ENCODE data around the gene CELF4. TPM values are rescaled to one million over a fixed set of nuclear protein-coding genes. Genes with fewer than 3 reads are reported as not detected.

The CELF4 gene
- total RNA-seq, 1 experiment from 2014 or later, result not detected

- no peak for DNase-seq (ENCODE audit: low read depth)
- in situ Hi-C loops (cut with HindIII; ENCODE audit: low pct_unique_long_range_greater_than_20kb, low sequenced_read_pairs), result no loop called here
Observed at GRCh38 chr18:37276111-37276890, 289.3 kb downstream of the CELF4 start.

DNA sequence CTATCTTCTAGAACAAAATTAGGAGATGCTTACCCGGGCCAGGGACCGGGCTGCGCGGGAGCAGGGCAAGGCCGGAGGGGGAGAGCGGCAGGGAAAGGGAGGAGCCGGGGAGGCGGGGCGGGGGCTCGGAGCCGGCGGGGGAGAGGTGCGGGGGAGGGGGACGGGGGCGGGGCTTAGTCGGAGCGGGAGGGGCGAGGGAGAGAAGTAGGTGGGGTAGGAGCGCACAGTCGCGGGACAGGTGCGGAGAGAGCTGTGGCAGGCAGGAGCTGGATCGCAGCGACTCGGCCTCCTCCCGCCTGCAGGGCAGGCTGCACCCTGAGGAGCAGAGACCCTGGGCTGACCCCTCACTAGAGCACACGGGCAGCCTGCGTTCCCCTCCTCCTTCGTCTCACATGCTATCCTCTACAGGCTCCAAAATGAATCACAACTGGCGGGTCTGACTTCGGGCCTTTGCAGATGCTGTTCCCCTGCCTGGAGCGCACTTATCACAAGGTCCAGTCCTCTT is 290.3 kb downstream of the CELF4 start:
- in situ Hi-C loops (cut with HindIII; ENCODE audit: low pct_unique_long_range_greater_than_20kb, low sequenced_read_pairs), result no loop called here
- no peak for DNase-seq (ENCODE audit: low read depth)

GRCh38 chr18:37274309-37275236 is 291.0 kb downstream of the CELF4 start:
- no peak for DNase-seq (ENCODE audit: low read depth)
- in situ Hi-C loops (cut with HindIII; ENCODE audit: low pct_unique_long_range_greater_than_20kb, low sequenced_read_pairs), result no loop called here

GRCh38 chr18:37272841-37273240 is 292.8 kb downstream of the CELF4 start:
- no peak for DNase-seq (ENCODE audit: low read depth)
- in situ Hi-C loops (cut with HindIII; ENCODE audit: low pct_unique_long_range_greater_than_20kb, low sequenced_read_pairs), result no loop called here

- in situ Hi-C loops (cut with HindIII; ENCODE audit: low pct_unique_long_range_greater_than_20kb, low sequenced_read_pairs), result no loop called here
- DNase-seq (ENCODE audit: low read depth), result no peak
Observed at GRCh38 chr18:37272226-37272625, 293.4 kb downstream of the CELF4 start.

- in situ Hi-C loops (cut with HindIII; ENCODE audit: low pct_unique_long_range_greater_than_20kb, low sequenced_read_pairs), result no loop called here
- no peak for DNase-seq (ENCODE audit: low read depth)
Observed at GRCh38 chr18:37270666-37271052, 294.9 kb downstream of the CELF4 start.

GRCh38 chr18:37270038-37270665 is 295.4 kb downstream of the CELF4 start:
- peak; percentile 38 for DNase-seq (ENCODE audit: low read depth)
- in situ Hi-C loops (cut with HindIII; ENCODE audit: low pct_unique_long_range_greater_than_20kb, low sequenced_read_pairs), result no loop called here

DNA sequence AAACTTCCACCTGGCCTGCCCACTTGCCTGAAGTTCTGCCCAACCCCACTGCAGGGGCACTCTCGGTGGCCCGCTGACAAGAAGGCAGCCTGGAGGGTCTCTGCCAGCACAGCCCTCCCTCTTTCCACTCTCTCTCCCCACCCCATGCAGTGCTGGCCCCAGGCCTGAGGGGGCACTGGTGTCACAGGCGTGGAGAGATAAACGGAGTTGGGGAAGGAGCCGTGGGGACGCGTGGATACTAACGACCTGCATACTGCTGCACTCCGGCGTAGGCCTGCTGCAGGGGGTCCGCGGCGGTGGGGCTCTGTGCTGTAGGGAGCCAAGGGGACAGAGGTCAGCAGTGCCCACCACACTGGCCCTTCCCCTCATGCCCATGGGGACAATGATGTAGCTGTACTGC is 299.3 kb downstream of the CELF4 start:
- in situ Hi-C loops (cut with HindIII; ENCODE audit: low pct_unique_long_range_greater_than_20kb, low sequenced_read_pairs), result no loop called here

GRCh38 chr18:37265382-37265781 is 300.2 kb downstream of the CELF4 start:
- DNase-seq (ENCODE audit: low read depth), result no peak
- in situ Hi-C loops (cut with HindIII; ENCODE audit: low pct_unique_long_range_greater_than_20kb, low sequenced_read_pairs), result no loop called here

More for the DNA sequence above, 299.3 kb downstream of the CELF4 start:
- no peak for DNase-seq (ENCODE audit: low read depth)

- in situ Hi-C loops (cut with HindIII; ENCODE audit: low pct_unique_long_range_greater_than_20kb, low sequenced_read_pairs), result no loop called here
Observed at GRCh38 chr18:37264956-37265355, 300.6 kb downstream of the CELF4 start.

DNA sequence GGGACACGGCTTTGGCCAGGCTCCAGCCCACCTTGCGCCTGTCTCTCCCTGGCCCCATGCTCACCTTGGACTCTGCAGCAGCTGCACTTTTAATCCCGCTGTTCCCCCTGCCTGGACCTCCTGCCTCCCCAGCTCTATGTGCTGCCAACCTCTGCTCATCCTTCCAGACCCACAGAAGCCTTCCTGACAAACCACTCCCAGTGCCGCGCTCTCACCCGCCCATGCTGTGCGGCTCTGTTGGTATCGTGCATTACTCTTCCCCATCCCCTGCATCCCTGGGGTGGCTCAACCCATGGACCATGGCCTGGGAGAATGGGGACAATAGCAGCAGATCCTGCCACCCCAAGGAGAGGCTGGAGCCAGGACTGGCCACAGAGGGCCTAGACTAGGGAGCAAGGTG is 303.6 kb downstream of the CELF4 start:
- in situ Hi-C loops (cut with HindIII; ENCODE audit: low pct_unique_long_range_greater_than_20kb, low sequenced_read_pairs), result no loop called here
- DNase-seq (ENCODE audit: low read depth), result no peak

More at GRCh38 chr18:37264956-37265355, 300.6 kb downstream of the CELF4 start:
- DNase-seq (ENCODE audit: low read depth), result no peak

DNA sequence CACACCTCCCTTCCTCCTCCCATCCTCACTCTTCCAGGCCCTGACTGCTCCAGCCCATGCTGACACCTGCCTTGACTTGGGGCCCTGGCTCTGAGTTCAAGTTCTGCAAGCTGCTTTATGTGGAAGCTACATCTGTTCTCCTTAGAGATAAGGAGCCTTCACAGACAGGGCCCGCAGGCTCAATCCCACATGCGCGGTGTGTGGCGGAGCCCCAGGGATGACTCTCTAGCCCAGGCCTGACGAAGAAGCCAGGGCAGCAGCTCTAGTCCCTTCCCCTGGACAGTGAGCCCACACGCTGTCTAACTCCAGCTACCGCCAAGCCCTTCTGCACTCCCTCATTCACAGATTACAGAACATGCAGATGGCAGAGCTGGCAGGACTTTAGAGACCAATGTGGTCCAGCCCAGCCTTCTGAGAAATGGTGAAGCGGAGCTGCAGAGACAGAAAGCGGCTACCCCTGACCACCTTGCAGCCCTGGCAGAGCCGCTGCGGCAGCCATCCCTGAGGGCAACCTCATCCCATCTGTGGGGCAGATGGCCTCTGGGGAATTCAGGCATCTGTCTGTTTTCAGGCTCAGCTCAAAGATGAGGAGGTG is 304.3 kb downstream of the CELF4 start:
- no peak for DNase-seq (ENCODE audit: low read depth)
- in situ Hi-C loops (cut with HindIII; ENCODE audit: low pct_unique_long_range_greater_than_20kb, low sequenced_read_pairs), result no loop called here

GRCh38 chr18:37260367-37261093 is 305.1 kb downstream of the CELF4 start:
- in situ Hi-C loops (cut with HindIII; ENCODE audit: low pct_unique_long_range_greater_than_20kb, low sequenced_read_pairs), result no loop called here
- DNase-seq (ENCODE audit: low read depth), result no peak

GRCh38 chr18:37259711-37260110 is 305.9 kb downstream of the CELF4 start:
- DNase-seq (ENCODE audit: low read depth), result no peak
- in situ Hi-C loops (cut with HindIII; ENCODE audit: low pct_unique_long_range_greater_than_20kb, low sequenced_read_pairs), result no loop called here

GRCh38 chr18:37258819-37259218 is 306.8 kb downstream of the CELF4 start:
- DNase-seq (ENCODE audit: low read depth), result no peak
- in situ Hi-C loops (cut with HindIII; ENCODE audit: low pct_unique_long_range_greater_than_20kb, low sequenced_read_pairs), result no loop called here

DNA sequence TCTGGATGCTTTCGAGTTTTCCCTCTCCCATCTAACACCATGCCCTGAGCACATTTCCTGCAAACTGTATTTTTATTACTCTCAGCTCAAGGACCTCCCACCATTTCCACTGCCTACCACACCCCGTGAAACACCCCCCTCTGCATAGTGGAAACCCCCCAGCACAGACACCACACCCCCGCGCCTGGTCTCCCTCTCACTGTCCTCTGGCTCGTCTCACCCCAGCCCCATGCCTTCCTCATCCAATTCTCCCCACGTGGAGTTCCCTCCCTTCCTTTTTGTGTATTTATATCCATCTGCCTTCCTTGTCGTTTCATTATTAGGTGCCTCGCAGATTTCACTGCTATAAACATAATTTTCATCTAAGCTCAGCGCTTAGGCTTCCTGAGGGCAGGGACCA is 307.5 kb downstream of the CELF4 start:
- no peak for DNase-seq (ENCODE audit: low read depth)
- in situ Hi-C loops (cut with HindIII; ENCODE audit: low pct_unique_long_range_greater_than_20kb, low sequenced_read_pairs), result no loop called here

DNA sequence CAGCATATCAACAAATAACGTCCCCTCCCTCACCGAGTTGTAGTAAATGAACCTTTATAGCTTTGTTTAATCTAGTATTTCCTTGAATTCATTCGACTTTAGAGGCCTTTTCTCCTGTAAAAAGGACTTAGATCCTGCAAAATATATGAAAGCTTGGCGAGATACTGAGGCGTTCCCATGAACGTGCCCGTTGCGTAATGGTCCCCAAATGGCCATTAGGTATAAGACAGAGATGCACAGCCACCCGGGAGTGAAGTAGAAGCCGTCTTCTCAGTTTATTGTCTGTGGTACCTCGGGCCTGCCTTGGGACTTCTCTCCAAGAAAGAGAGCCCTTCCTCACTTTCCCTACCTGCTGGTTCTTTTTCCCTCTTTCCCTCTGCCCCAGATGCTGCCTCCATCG is 310.6 kb downstream of the CELF4 start:
- DNase-seq (ENCODE audit: low read depth), result no peak
- in situ Hi-C loops (cut with HindIII; ENCODE audit: low pct_unique_long_range_greater_than_20kb, low sequenced_read_pairs), result no loop called here

Measured in Caki2 (cell line).